GM19023 (cell line): Measurements from ENCODE around the gene NAGLU.

Source experiments
- ATAC-seq: cut with Tn5 transposase; IDR thresholded peaks from one replicate; pipeline ENCODE4 v1.9.1; 2021; ENCODE audit warnings: mild to moderate bottlenecking, moderate library complexity; ENCODE audit not compliant: unreplicated experiment

NAGLU gene

GRCh38 chr17:42563143-42563509 lies 27.1 kb downstream of the NAGLU start:
- no peak for ATAC-seq

GRCh38 chr17:42563543-42563942 lies 27.5 kb downstream of the NAGLU start:
- ATAC-seq, result no peak

GRCh38 chr17:42563950-42564349 lies 27.9 kb downstream of the NAGLU start:
- no peak for ATAC-seq

GRCh38 chr17:42564815-42565522 lies 28.9 kb downstream of the NAGLU start:
- ATAC-seq, result no peak

GRCh38 chr17:42565523-42566214 lies 29.6 kb downstream of the NAGLU start:
- no peak for ATAC-seq

- no peak for ATAC-seq
These were observed 30.3 kb downstream of the NAGLU start for GRCh38 chr17:42566215-42566882.

- ATAC-seq, result no peak
These were observed 31.0 kb downstream of the NAGLU start, which contains the start of gene MLX for GRCh38 chr17:42566883-42567573. Gene MLX, plus strand, starts transcription at chr17:42567100. Its CDS starts 25 bp downstream, at chr17:42567125.

GRCh38 chr17:42568341-42569111 lies 32.5 kb downstream of the NAGLU start:
- ATAC-seq, result no peak

- no peak for ATAC-seq
These were observed 35.6 kb downstream of the NAGLU start for GRCh38 chr17:42571435-42572225.

- ATAC-seq, result no peak
These were observed 37.1 kb downstream of the NAGLU start for GRCh38 chr17:42573095-42573494.

GRCh38 chr17:42574463-42574862 lies 38.4 kb downstream of the NAGLU start:
- no peak for ATAC-seq

GRCh38 chr17:42577140-42577531 lies 41.1 kb downstream of the NAGLU start:
- ATAC-seq, result no peak

- peak; percentile 67 for ATAC-seq
These were observed 41.7 kb downstream of the NAGLU start, which contains the start of gene PSMC3IP for GRCh38 chr17:42577532-42578281. Gene PSMC3IP, minus strand, starts transcription at chr17:42577729. Its CDS starts 43 bp downstream, at chr17:42577686.

- ATAC-seq, result peak; percentile 56
These were observed 42.3 kb downstream of the NAGLU start for GRCh38 chr17:42578282-42578869.

GRCh38 chr17:42579794-42580551 lies 43.9 kb downstream of the NAGLU start:
- no peak for ATAC-seq

GRCh38 chr17:42581744-42582270 lies 45.8 kb downstream of the NAGLU start:
- ATAC-seq, result no peak

- no peak for ATAC-seq
These were observed 48.8 kb downstream of the NAGLU start for GRCh38 chr17:42584880-42585279.

GRCh38 chr17:42585353-42585752 lies 49.3 kb downstream of the NAGLU start:
- no peak for ATAC-seq
